GM13976 (cell line): ENCODE measurements around the gene CEP89.
"Not testable (repeated sequence)": the region's sequence is repeated elsewhere in the genome, so short reads cannot be mapped to it uniquely, and the experiment has no call there.

Source experiments
- DNase-seq: peaks from one replicate; pipeline ENCODE4 v3.0.0; 2012; ENCODE audit warnings: low spot score
- in situ Hi-C: fragments of 300-500 bp; cut with MboI; formaldehyde crosslinking; loops from one replicate; pipeline ENCODE4 v1.12.0; 2022; ENCODE audit warnings: low sequenced_read_pairs, mixed read lengths, inconsistent platforms; ENCODE audit not compliant: unreplicated experiment
- TF ChIP-seq, protein P1 (sequence below): IDR thresholded peaks from 2 replicates; pipeline ENCODE4 v1.5.1; 2012; ENCODE audit warnings: borderline replicate concordance, mild to moderate bottlenecking; ENCODE audit not compliant: insufficient read depth; ENCODE audit errors: extremely low read depth, missing control alignments, control extremely low read depth

The CEP89 gene

DNA sequence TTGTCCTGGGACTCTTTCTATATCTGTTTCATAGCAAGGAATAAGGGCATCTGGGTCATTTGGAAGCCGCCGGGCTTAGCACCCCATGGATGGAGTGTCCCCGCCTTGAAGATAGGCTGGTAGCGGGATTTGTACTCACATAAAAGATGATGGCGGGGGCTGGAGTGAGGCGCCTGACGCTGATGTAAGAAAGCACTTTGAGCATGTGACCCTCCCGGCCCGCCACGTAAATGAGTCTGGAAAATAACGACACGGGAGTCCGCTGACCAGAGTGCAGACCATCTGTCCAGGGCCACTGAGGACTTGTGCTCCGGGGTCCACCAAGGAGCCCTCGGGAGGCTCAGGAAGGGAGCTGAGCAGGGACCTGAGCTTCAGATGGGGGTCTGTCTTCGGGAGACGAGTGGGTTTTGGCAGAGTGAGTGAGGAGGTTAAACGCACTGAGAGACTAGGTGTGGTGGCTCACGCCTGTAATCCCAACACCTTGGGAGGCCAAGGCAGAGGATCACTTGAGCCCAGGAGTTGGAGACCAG, 128.0 kb downstream of the CEP89 start:
- in situ Hi-C loops: no loop called here
- no peak for DNase-seq
- TF ChIP-seq, protein P1, sequence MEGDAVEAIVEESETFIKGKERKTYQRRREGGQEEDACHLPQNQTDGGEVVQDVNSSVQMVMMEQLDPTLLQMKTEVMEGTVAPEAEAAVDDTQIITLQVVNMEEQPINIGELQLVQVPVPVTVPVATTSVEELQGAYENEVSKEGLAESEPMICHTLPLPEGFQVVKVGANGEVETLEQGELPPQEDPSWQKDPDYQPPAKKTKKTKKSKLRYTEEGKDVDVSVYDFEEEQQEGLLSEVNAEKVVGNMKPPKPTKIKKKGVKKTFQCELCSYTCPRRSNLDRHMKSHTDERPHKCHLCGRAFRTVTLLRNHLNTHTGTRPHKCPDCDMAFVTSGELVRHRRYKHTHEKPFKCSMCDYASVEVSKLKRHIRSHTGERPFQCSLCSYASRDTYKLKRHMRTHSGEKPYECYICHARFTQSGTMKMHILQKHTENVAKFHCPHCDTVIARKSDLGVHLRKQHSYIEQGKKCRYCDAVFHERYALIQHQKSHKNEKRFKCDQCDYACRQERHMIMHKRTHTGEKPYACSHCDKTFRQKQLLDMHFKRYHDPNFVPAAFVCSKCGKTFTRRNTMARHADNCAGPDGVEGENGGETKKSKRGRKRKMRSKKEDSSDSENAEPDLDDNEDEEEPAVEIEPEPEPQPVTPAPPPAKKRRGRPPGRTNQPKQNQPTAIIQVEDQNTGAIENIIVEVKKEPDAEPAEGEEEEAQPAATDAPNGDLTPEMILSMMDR: no peak

GRCh38 chr19:32842061-32842460, 129.7 kb downstream of the CEP89 start:
- no peak for DNase-seq
- TF ChIP-seq, protein P1: no peak
- in situ Hi-C loops: no loop called here

GRCh38 chr19:32837531-32837930, 134.2 kb downstream of the CEP89 start:
- in situ Hi-C loops: no loop called here
- no peak for DNase-seq
- TF ChIP-seq, protein P1: no peak

GRCh38 chr19:32833388-32833787, 138.4 kb downstream of the CEP89 start:
- DNase-seq, in situ Hi-C loops: not testable (repeated sequence)

- in situ Hi-C loops, DNase-seq: not testable (repeated sequence)
Measured at GRCh38 chr19:32832825-32833224, 138.9 kb downstream of the CEP89 start.

DNA sequence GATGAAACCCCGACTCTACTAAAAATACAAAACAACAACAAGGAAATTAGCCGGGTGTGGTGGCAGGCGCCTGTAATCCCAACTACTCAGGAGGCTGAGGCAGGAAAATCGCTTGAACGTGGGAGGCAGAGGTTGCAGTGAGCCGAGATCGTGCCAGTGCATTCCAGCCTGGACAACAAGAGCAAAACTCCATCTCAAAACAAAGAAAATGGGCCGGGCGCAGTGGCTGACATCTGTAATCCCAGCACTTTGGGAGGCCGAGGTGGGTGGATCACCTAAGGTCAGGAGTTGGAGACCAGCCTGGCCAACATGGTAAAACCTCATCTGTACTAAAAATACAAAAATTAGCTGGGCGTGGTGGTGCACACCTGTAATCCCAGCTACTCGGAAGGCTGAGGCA, 139.7 kb downstream of the CEP89 start:
- DNase-seq, in situ Hi-C loops: not testable (repeated sequence)

- TF ChIP-seq, protein P1: no peak
- in situ Hi-C loops: no loop called here
- no peak for DNase-seq
Measured at GRCh38 chr19:32831611-32832010, 140.1 kb downstream of the CEP89 start.

DNA sequence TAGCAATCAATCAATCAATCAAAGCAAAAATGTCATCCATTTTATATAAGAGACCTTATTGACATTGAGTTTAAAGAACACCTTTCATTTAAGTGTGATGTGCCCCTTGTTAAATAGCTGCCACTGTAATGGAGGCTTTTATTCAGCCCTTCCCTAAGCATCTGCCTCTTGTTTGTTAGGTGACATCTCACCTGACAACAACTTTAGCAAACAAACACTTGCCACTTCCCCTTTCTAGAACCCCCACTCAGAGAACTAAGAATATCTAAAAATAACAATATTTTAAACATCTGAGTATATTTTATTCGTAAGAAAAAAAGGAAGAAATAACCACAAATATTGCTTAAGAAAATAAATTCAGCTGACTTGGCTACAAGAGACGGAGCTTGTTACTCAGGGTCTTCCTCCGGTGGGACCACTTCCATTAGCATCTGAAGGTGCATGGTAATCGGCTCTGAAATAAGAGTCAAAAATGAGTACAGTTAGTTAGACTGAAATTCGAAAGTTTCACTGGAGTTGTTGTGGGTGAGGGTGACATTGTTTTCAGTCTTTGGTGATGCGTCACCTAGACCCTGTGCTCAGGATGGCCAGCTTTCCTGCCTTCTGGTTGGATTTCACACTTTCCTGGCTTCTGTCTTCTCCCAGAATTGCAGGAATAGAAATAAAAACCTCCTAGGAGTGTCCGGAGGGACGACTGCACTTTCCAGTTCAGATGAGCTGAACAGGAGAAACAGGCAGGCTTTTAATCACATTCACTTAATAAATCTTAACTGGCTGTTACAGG, 141.3 kb downstream of the CEP89 start:
- in situ Hi-C loops: no loop called here
- TF ChIP-seq, protein P1: no peak
- no peak for DNase-seq
